ENCODE data around the gene COG4. TPM values are rescaled to one million over a fixed set of nuclear protein-coding genes. Genes with fewer than 3 reads are reported as not detected.

The COG4 gene
- total RNA-seq, 1 donor from 2014 or later: 62.6 TPM

GRCh38 chr16:70470141-70470926 lies 53.0 kb downstream of the COG4 start:
- H3K4me3 Mint-ChIP-seq: no peak overlapping the region
- H3K36me3 Mint-ChIP-seq: peaks cover 5% of the 10 kb centered on the region
- TF ChIP-seq, protein P1, sequence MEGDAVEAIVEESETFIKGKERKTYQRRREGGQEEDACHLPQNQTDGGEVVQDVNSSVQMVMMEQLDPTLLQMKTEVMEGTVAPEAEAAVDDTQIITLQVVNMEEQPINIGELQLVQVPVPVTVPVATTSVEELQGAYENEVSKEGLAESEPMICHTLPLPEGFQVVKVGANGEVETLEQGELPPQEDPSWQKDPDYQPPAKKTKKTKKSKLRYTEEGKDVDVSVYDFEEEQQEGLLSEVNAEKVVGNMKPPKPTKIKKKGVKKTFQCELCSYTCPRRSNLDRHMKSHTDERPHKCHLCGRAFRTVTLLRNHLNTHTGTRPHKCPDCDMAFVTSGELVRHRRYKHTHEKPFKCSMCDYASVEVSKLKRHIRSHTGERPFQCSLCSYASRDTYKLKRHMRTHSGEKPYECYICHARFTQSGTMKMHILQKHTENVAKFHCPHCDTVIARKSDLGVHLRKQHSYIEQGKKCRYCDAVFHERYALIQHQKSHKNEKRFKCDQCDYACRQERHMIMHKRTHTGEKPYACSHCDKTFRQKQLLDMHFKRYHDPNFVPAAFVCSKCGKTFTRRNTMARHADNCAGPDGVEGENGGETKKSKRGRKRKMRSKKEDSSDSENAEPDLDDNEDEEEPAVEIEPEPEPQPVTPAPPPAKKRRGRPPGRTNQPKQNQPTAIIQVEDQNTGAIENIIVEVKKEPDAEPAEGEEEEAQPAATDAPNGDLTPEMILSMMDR (IDR thresholded peaks at IDR 0.05; ENCODE audit: unreplicated experiment): no peak
- H3K4me1 Mint-ChIP-seq: no peaks in the 10 kb centered on the region
- no peak for DNase-seq (ENCODE audit: low spot score in 2 of 2, unreplicated experiment in 2 of 2)
- no peaks in the 10 kb centered on the region for H3K27me3 Mint-ChIP-seq (ENCODE audit: low read depth)
- no peaks in the 10 kb centered on the region for H3K9me3 Mint-ChIP-seq
- H3K27ac Mint-ChIP-seq: no peak overlapping the region

DNA sequence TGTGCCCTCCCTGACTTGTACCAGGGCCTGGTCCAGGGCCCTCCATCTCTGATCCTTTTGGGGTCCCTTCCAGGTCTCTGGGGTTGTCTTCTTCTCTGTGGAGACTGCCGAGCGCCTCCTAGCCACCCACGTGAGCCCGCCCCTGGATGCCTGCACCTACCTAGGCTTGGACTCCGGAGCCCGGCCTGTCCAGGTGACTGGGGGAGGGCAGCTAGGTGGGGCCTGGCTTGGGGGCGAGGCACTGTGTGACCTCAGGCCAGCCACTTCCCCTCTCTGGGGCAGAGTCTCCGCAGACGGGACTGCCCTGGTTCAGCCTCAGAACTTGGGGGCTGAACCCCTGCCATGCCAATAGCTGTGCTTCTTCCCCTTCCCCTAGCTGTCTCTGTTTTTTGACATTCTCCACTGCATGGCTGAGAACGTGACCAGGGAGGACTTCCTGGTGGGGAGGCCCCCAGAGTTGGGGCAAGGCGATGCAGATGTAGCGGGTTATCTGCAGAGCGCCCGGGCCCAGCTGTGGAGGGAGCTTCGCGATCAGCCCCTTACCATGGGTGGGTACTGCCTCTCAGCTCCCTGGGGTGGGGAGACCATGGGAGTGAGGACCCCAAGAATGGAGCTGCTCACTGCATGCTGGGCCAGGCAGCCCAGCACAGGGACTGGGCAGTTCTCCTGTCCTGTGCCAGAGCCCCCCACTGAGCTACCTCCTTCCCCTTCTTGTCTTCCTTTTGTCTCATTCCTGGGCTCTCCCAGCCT lies 54.4 kb downstream of the COG4 start:
- Mint-ChIP-seq H3K27me3 (ENCODE audit: low read depth) (no peaks in the 10 kb centered on the region), H3K4me3 (no peak overlapping the region), H3K9me3 (no peaks in the 10 kb centered on the region), H3K27ac (no peak overlapping the region), H3K4me1 (no peaks in the 10 kb centered on the region), H3K36me3 (peaks cover 5% of the 10 kb centered on the region)
- no peak for DNase-seq (ENCODE audit: low spot score in 2 of 2, unreplicated experiment in 2 of 2)
- TF ChIP-seq, protein P1 (IDR thresholded peaks at IDR 0.05; ENCODE audit: unreplicated experiment): no peak

- no peaks in the 10 kb centered on the region for H3K9me3 Mint-ChIP-seq
- H3K4me1 Mint-ChIP-seq: no peaks in the 10 kb centered on the region
- no peak overlapping the region for H3K27ac Mint-ChIP-seq
- DNase-seq (ENCODE audit: low spot score in 2 of 2, unreplicated experiment in 2 of 2): no peak
- TF ChIP-seq, protein P1 (IDR thresholded peaks at IDR 0.05; ENCODE audit: unreplicated experiment): no peak
- H3K36me3 Mint-ChIP-seq: no peaks in the 10 kb centered on the region
- no peak overlapping the region for H3K4me3 Mint-ChIP-seq
- H3K27me3 Mint-ChIP-seq (ENCODE audit: low read depth): no peaks in the 10 kb centered on the region
Observed at GRCh38 chr16:70467608-70468007, 55.7 kb downstream of the COG4 start.

- Mint-ChIP-seq H3K36me3 (no peaks in the 10 kb centered on the region), H3K9me3 (no peaks in the 10 kb centered on the region), H3K4me1 (no peaks in the 10 kb centered on the region), H3K27me3 (ENCODE audit: low read depth) (no peaks in the 10 kb centered on the region), H3K27ac (no peak overlapping the region), H3K4me3 (no peak overlapping the region)
- DNase-seq (ENCODE audit: low spot score in 2 of 2, unreplicated experiment in 2 of 2): no peak
- TF ChIP-seq, protein P1 (IDR thresholded peaks at IDR 0.05; ENCODE audit: unreplicated experiment): no peak
Observed at GRCh38 chr16:70467113-70467512, 56.2 kb downstream of the COG4 start.

DNA sequence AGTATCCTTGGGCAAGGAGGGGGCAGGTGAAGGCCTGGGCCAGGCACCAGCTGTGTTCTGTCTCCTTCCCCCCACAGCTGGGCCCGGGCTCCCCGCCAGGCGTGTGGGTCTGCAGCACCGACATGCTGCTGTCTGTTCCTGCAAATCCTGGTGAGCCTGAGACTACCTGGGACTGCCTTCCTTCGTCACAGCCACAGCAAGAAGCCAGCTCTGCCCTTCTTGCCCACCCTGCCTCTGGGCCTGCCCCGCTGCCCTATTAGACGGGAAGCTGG lies 56.6 kb downstream of the COG4 start:
- Mint-ChIP-seq H3K27me3 (ENCODE audit: low read depth) (no peaks in the 10 kb centered on the region), H3K4me1 (no peaks in the 10 kb centered on the region), H3K27ac (no peak overlapping the region), H3K4me3 (no peak overlapping the region), H3K9me3 (no peaks in the 10 kb centered on the region), H3K36me3 (no peaks in the 10 kb centered on the region)
- no peak for DNase-seq (ENCODE audit: low spot score in 2 of 2, unreplicated experiment in 2 of 2)
- TF ChIP-seq, protein P1 (IDR thresholded peaks at IDR 0.05; ENCODE audit: unreplicated experiment): no peak

All from mesothelial cell of epicardium (in vitro differentiated cells).